Keratinocyte (primary cell): ENCODE measurements around the gene CD44.

Experiments
- EZH2 ChIP-seq: IDR thresholded peaks from one replicate; pipeline ENCODE4 v1.6.1; 2012; ENCODE audit warnings: inconsistent platforms, mild to moderate bottlenecking, low read length, moderate library complexity
- TF ChIP-seq, protein P1 (sequence below), 3 experiments: IDR thresholded peaks in 1 of 3; conservative IDR thresholded peaks in 1 of 3; optimal IDR thresholded peaks in 1 of 3; 2 replicates in 2 of 3; 3 replicates in 1 of 3; pipeline versions ENCODE3 to v1.5.1; 2011; ENCODE audit warnings: low read length in 3 of 3, mild to moderate bottlenecking in 3 of 3, moderate library complexity in 2 of 3, control low read depth in 1 of 3, inconsistent platforms in 1 of 3; ENCODE audit not compliant: insufficient read depth in 2 of 3; ENCODE audit errors: extremely low read depth in 1 of 3

- TF ChIP-seq, protein P1, sequence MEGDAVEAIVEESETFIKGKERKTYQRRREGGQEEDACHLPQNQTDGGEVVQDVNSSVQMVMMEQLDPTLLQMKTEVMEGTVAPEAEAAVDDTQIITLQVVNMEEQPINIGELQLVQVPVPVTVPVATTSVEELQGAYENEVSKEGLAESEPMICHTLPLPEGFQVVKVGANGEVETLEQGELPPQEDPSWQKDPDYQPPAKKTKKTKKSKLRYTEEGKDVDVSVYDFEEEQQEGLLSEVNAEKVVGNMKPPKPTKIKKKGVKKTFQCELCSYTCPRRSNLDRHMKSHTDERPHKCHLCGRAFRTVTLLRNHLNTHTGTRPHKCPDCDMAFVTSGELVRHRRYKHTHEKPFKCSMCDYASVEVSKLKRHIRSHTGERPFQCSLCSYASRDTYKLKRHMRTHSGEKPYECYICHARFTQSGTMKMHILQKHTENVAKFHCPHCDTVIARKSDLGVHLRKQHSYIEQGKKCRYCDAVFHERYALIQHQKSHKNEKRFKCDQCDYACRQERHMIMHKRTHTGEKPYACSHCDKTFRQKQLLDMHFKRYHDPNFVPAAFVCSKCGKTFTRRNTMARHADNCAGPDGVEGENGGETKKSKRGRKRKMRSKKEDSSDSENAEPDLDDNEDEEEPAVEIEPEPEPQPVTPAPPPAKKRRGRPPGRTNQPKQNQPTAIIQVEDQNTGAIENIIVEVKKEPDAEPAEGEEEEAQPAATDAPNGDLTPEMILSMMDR (optimal IDR thresholded peaks at IDR 0.05 in 1 of 3, IDR thresholded peaks at IDR 0.05 in 1 of 3, conservative IDR thresholded peaks at IDR 0.05 in 1 of 3; ENCODE audit: extremely low read depth in 1 of 3, insufficient read depth in 2 of 3, low read length in 3 of 3), result no peak
- TF ChIP-seq EZH2, result no peak
Observed at GRCh38 chr11:35171226-35171625, 32.3 kb downstream of the CD44 start.
